Measurements from ENCODE around the gene RPS19.

RPS19 gene

GRCh38 chr19:41887711-41888382 is 27.8 kb downstream of the RPS19 start:
- no peak for DNase-seq
- Histone ChIP-seq H3K36me3 (peaks cover 5 to 48% (median 22%) of the 10 kb centered on the region in 3 donors), H3K4me3 (no peak overlapping the region), H3K27ac (no peak overlapping the region), H3K27me3 (no peaks in the 10 kb centered on the region), H3K4me1 (peaks cover 0 to 36% (median 9%) of the 10 kb centered on the region in 4 donors), H3K9me3 (no peaks in the 10 kb centered on the region)
- intact Hi-C loops (cut with DNase I; ENCODE audit: low total_unique reads): no loop called here
- TF ChIP-seq, protein P1, sequence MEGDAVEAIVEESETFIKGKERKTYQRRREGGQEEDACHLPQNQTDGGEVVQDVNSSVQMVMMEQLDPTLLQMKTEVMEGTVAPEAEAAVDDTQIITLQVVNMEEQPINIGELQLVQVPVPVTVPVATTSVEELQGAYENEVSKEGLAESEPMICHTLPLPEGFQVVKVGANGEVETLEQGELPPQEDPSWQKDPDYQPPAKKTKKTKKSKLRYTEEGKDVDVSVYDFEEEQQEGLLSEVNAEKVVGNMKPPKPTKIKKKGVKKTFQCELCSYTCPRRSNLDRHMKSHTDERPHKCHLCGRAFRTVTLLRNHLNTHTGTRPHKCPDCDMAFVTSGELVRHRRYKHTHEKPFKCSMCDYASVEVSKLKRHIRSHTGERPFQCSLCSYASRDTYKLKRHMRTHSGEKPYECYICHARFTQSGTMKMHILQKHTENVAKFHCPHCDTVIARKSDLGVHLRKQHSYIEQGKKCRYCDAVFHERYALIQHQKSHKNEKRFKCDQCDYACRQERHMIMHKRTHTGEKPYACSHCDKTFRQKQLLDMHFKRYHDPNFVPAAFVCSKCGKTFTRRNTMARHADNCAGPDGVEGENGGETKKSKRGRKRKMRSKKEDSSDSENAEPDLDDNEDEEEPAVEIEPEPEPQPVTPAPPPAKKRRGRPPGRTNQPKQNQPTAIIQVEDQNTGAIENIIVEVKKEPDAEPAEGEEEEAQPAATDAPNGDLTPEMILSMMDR (IDR thresholded peaks at IDR 0.05): no peak

DNA sequence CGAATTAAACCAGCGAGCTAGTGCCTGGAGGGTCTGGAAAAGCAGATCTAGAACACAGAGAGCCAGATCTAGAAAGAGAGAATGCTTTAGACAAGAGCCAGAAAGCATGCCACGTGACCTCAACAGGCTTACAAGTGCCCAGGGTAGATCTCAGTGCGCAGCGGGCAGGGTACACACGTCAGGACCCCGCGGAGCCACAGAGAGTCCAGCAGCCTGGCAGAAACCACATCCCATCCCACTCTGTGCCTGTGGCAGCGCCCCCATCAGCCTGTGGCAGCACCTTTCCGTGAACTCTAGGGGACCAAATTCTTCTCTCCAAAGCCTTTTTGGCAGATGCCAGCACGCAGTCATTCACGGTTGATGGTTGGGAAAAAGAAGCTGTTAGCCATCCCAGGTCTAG is 28.9 kb downstream of the RPS19 start:
- intact Hi-C loops (cut with DNase I; ENCODE audit: low total_unique reads): no loop called here
- no peak for DNase-seq
- Histone ChIP-seq H3K4me1 (peaks cover 0 to 33% (median 9%) of the 10 kb centered on the region in 4 donors), H3K4me3 (no peak overlapping the region), H3K36me3 (peaks cover 5 to 52% (median 22%) of the 10 kb centered on the region in 3 donors), H3K9me3 (no peaks in the 10 kb centered on the region), H3K27ac (no peak overlapping the region), H3K27me3 (no peaks in the 10 kb centered on the region)
- TF ChIP-seq, protein P1 (IDR thresholded peaks at IDR 0.05): no peak

DNA sequence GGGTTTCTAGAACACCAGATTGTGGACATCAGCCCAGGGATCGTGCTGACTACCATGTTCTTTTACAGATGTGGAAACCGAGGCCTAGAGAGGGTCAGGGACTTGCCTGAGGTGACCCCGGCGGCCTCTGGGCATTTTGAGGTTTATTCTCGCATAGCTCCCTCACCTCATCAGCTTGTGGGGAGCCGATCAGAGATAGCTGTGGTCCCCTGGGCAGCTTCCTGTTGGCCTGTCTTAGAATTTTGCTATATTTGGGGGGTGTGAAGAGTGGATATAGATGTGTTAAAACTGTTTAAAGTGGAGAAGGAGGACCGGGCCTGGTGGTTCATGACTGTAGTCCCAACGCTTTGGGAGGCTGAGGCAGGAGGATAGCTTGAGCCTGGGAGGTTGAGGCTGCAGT is 29.8 kb downstream of the RPS19 start:
- Histone ChIP-seq H3K4me1 (peaks cover 0 to 28% (median 4%) of the 10 kb centered on the region in 4 donors), H3K27ac (no peak overlapping the region), H3K36me3 (peaks cover 14 to 62% (median 31%) of the 10 kb centered on the region in 3 donors), H3K27me3 (no peaks in the 10 kb centered on the region), H3K4me3 (no peak overlapping the region), H3K9me3 (no peaks in the 10 kb centered on the region)
- no peak for DNase-seq
- intact Hi-C loops (cut with DNase I; ENCODE audit: low total_unique reads): no loop called here
- TF ChIP-seq, protein P1 (IDR thresholded peaks at IDR 0.05): no peak

GRCh38 chr19:41890936-41891335 is 30.9 kb downstream of the RPS19 start:
- Histone ChIP-seq H3K4me3 (no peak overlapping the region), H3K27ac (no peak overlapping the region), H3K9me3 (no peaks in the 10 kb centered on the region), H3K36me3 (peaks cover 22 to 72% (median 42%) of the 10 kb centered on the region in 3 donors), H3K27me3 (no peaks in the 10 kb centered on the region), H3K4me1 (peaks cover 0 to 18% (median 0%) of the 10 kb centered on the region in 4 donors)
- DNase-seq: no peak
- TF ChIP-seq, protein P1 (IDR thresholded peaks at IDR 0.05): no peak
- intact Hi-C loops (cut with DNase I; ENCODE audit: low total_unique reads): no loop called here

DNA sequence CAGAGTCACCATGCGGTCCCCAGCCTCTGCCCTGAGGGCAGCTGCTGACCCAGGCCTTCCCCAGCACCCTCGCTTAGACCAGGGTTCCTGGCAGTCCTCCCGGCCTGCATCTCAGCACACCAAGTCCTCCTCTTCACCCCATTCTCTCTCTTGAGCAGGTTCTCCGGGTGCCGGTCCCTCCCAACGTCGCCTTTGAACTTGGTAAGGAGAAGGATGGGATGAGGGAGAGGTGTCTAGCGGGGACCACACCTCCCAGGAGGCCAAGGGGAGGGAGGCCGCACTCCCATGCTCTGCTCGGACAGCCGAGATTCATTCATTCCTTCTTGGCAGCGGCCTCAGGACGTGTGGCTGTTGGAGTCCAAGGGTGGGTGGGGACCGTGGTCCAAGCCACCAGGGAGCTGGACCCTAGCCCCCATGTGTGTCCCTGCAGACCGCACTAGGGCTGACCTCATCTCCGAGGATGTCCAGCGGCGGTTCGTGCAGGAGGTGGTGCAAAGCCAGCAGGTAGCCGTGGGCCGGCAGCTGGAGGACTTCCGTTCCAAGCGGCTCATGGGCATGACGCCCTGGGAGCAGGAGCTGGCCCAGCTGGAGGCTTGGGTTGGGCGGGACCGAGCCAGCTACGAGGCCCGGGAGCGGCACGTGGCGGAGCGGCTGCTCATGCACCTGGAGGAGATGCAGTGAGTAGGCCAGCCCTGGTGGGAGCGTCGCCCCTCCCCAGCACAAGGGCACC is 32.3 kb downstream of the RPS19 start:
- DNase-seq: no peak

More for the DNA sequence above, 32.3 kb downstream of the RPS19 start:
- Histone ChIP-seq H3K4me1 (peaks cover 0 to 9% (median 0%) of the 10 kb centered on the region in 4 donors), H3K4me3 (no peak overlapping the region), H3K27me3 (no peaks in the 10 kb centered on the region), H3K9me3 (no peaks in the 10 kb centered on the region), H3K27ac (no peak overlapping the region), H3K36me3 (peaks cover 27 to 86% (median 52%) of the 10 kb centered on the region in 3 donors)
- TF ChIP-seq, protein P1 (IDR thresholded peaks at IDR 0.05): no peak
- intact Hi-C loops (cut with DNase I; ENCODE audit: low total_unique reads): no loop called here
